ENCODE measurements around the gene PTGIR. TPM values are rescaled to one million over a fixed set of nuclear protein-coding genes. Genes with fewer than 3 reads are reported as not detected.

Gene PTGIR
- 10 to 100 TPM in 1 of 2 donors, 1 to 10 TPM in 1; 7.8 to 13.2 TPM for total RNA-seq
- 10 to 100 TPM in 1 of 2 donors, 1 to 10 TPM in 1; 9.6 to 37.0 TPM for polyA plus RNA-seq
- long read RNA-seq, donor 1, transcript PTGIR-203 (1 exons, 2,026 nt): major isoform, 5 of 8 reads
- long read RNA-seq, donor 1, partial matches to known transcripts: 0 of 8 reads
- long read RNA-seq, donor 1, other reads (novel, unspliced or antisense): 0 of 8 reads
- long read RNA-seq, donor 2, partial matches to known transcripts: 0 of 3 reads
- long read RNA-seq, donor 2, other reads (novel, unspliced or antisense): 0 of 3 reads
- long read RNA-seq, donor 3, transcript PTGIR-203 (1 exons, 2,026 nt): major isoform, 6 of 6 reads
- long read RNA-seq, donor 3, partial matches to known transcripts: 0 of 6 reads
- long read RNA-seq, donor 3, other reads (novel, unspliced or antisense): 0 of 6 reads
- long read RNA-seq, donor 4, partial matches to known transcripts: 0 of 4 reads
- long read RNA-seq, donor 4, other reads (novel, unspliced or antisense): 0 of 4 reads
- long read RNA-seq, donor 5, transcript PTGIR-203 (1 exons, 2,026 nt): major isoform, 6 of 9 reads
- long read RNA-seq, donor 5, partial matches to known transcripts: 0 of 9 reads
- long read RNA-seq, donor 5, other reads (novel, unspliced or antisense): 0 of 9 reads

GRCh38 chr19:46624958-46625661 lies at the start of gene PTGIR:
Gene PTGIR, minus strand, starts transcription at chr19:46625089. Its CDS starts 864 bp downstream, at chr19:46624225.
- DNase-seq: peak; percentile 88 to 95 (median 89)
- peak within 1 kb of the TSS; percentile 15 for H3K4me3 ChIP-seq
- no peak for TF ChIP-seq CTCF (IDR thresholded peaks at IDR 0.05; ENCODE audit: control extremely low read depth, extremely low read depth)
- peaks cover 0 to 5% (median 0%) of the 10 kb centered on the region in 3 donors for H3K27me3 ChIP-seq (ENCODE audit: control insufficient read depth in 3 of 3, insufficient read depth in 3 of 3, low read length in 2 of 3)
- 10 to 21% methylated on average over 13 of the region's 13 CpGs for WGBS, 2 donors
- peak within 1 kb of the TSS in 1 of 2 donors; percentile 58 for H3K9ac ChIP-seq (ENCODE audit: insufficient read depth in 1 of 2, low read length in 2 of 2)
- H3K4me1 ChIP-seq (ENCODE audit: control insufficient read depth in 5 of 5, insufficient read depth in 5 of 5, low read length in 5 of 5): peaks cover 8 to 64% (median 26%) of the 10 kb centered on the region in 5 donors
- peak within 1 kb of the TSS; percentile 38 to 83 for H3K27ac ChIP-seq (ENCODE audit: low read depth in 1 of 2, low read length in 1 of 2)
- no peaks in the 10 kb centered on the region for H3K36me3 ChIP-seq (ENCODE audit: control insufficient read depth in 4 of 4, insufficient read depth in 4 of 4, low read length in 4 of 4)
- ATAC-seq (ENCODE audit: insufficient read depth, low FRiP score): peak; percentile 21
- H3K9me3 ChIP-seq (ENCODE audit: control insufficient read depth in 4 of 4, insufficient read depth in 3 of 4, low read length in 3 of 4): no peaks in the 10 kb centered on the region

GRCh38 chr19:46670813-46671212 lies 45.9 kb upstream of the PTGIR start:
- ATAC-seq (ENCODE audit: insufficient read depth, low FRiP score): no peak
- Histone ChIP-seq H3K9me3 (ENCODE audit: control insufficient read depth in 4 of 4, insufficient read depth in 3 of 4, low read length in 3 of 4) (no peaks in the 10 kb centered on the region), H3K27ac (ENCODE audit: low read depth in 1 of 2, low read length in 1 of 2) (no peak overlapping the region), H3K9ac (ENCODE audit: insufficient read depth in 1 of 2, low read length in 2 of 2) (no peak overlapping the region), H3K4me3 (no peak overlapping the region), H3K36me3 (ENCODE audit: control insufficient read depth in 4 of 4, insufficient read depth in 4 of 4, low read length in 4 of 4) (peaks cover 6 to 19% (median 14%) of the 10 kb centered on the region in 4 donors), H3K4me1 (ENCODE audit: control insufficient read depth in 5 of 5, insufficient read depth in 5 of 5, low read length in 5 of 5) (no peaks in the 10 kb centered on the region), H3K27me3 (ENCODE audit: control insufficient read depth in 3 of 3, insufficient read depth in 3 of 3, low read length in 2 of 3) (no peaks in the 10 kb centered on the region)
- TF ChIP-seq CTCF (IDR thresholded peaks at IDR 0.05; ENCODE audit: control extremely low read depth, extremely low read depth): no peak
- no peak for DNase-seq

- Histone ChIP-seq H3K4me1 (ENCODE audit: control insufficient read depth in 5 of 5, insufficient read depth in 5 of 5, low read length in 5 of 5) (no peaks in the 10 kb centered on the region), H3K4me3 (no peak overlapping the region), H3K27me3 (ENCODE audit: control insufficient read depth in 3 of 3, insufficient read depth in 3 of 3, low read length in 2 of 3) (no peaks in the 10 kb centered on the region), H3K9me3 (ENCODE audit: control insufficient read depth in 4 of 4, insufficient read depth in 3 of 4, low read length in 3 of 4) (no peaks in the 10 kb centered on the region), H3K36me3 (ENCODE audit: control insufficient read depth in 4 of 4, insufficient read depth in 4 of 4, low read length in 4 of 4) (peaks cover 0 to 11% (median 6%) of the 10 kb centered on the region in 4 donors), H3K27ac (ENCODE audit: low read depth in 1 of 2, low read length in 1 of 2) (no peak overlapping the region), H3K9ac (ENCODE audit: insufficient read depth in 1 of 2, low read length in 2 of 2) (no peak overlapping the region)
- TF ChIP-seq CTCF (IDR thresholded peaks at IDR 0.05; ENCODE audit: control extremely low read depth, extremely low read depth): no peak
- no peak for DNase-seq
- ATAC-seq (ENCODE audit: insufficient read depth, low FRiP score): no peak
- 88% methylated on average over 3 of the region's 3 CpGs for WGBS, 2 donors
Observed at GRCh38 chr19:46668662-46669061, 43.8 kb upstream of the PTGIR start.
